Left lung (tissue), 10 donors: Measurements from ENCODE around the gene DCHS1. TPM values are rescaled to one million over a fixed set of nuclear protein-coding genes. Genes with fewer than 3 reads are reported as not detected.

Experiments
- ATAC-seq: fragments of 200-7000 bp; cut with Tn5 transposase; one replicate; pipeline ENCODE4 v1.9.1; 2020; ENCODE audit warnings: moderate library complexity
- DNase-seq, 4 donors: peaks; one replicate each; pipeline ENCODE4 v3.0.0-alpha.2; 2013 to 2020
- H3K27ac ChIP-seq, 2 donors: fragments of 200-600 bp; sonication (generic) in 1 of 2; one replicate each; pipeline versions ENCODE4 v1.5.0 to v1.8.0; 2020 to 2021
- H3K27me3 ChIP-seq, 2 donors: fragments of 200-600 bp; sonication (generic) in 1 of 2; one replicate each; pipeline versions ENCODE4 v1.5.0 to v1.8.0; 2020 to 2021
- H3K36me3 ChIP-seq, 2 donors: fragments of 200-600 bp; sonication (generic) in 1 of 2; one replicate each; pipeline versions ENCODE4 v1.5.0 to v1.8.0; 2020 to 2021
- H3K4me1 ChIP-seq, 2 donors: fragments of 200-600 bp; one replicate each; pipeline ENCODE4 v1.8.0; 2021
- H3K4me3 ChIP-seq, 2 donors: fragments of 200-600 bp; sonication (generic) in 1 of 2; one replicate each; pipeline versions ENCODE4 v1.5.0 to v1.8.0; 2020 to 2021; ENCODE audit warnings: mild to moderate bottlenecking in 1 of 2
- H3K9me3 ChIP-seq, 2 donors: fragments of 200-600 bp; sonication (generic) in 1 of 2; one replicate each; pipeline versions ENCODE4 v1.5.0 to v1.8.0; 2020 to 2021
- CTCF ChIP-seq, 2 donors: fragments of 200-600 bp; sonication (generic) in 1 of 2; IDR thresholded peaks; one replicate each; pipeline versions ENCODE4 v1.5.0 to v1.8.0; 2021; ENCODE audit warnings: antibody characterized with exemption in 2 of 2
- intact Hi-C, 2 donors: fragments of 100-400 bp; cut with DNase I; formaldehyde crosslinking; loops; one replicate each; pipeline versions ENCODE4 v1.11.2 to v1.14.2; 2022
- polyA plus RNA-seq, 6 donors: library from polyadenylated mRNA; unstranded; fragments of 120-200 nt; gene quantifications; one replicate each; pipeline ENCODE4 v1.2.1, GENCODE V29; 2013; ENCODE audit not compliant: insufficient read length in 6 of 6
- total RNA-seq, 2 donors: library from RNA; stranded (reverse); fragmentation: NEBNext Ultra II Directional; extraction: Animal tissue kit (Norgen Biotek cat#: 25700); gene quantifications; one replicate each; pipeline ENCODE4 v1.2.1, GENCODE V29; 2021
- donor health status: DM: no; HTN: yes; CAD: no.
- donor health status: DM: no; HTN: no; CAD: no.

Gene DCHS1
- total and polyA plus RNA-seq, 8 donors: 15.4 to 49.5 (median 35.9) TPM

- no peaks in the 10 kb centered on the region for H3K4me1 ChIP-seq
- no peak for DNase-seq
- no peak overlapping the region for H3K27ac ChIP-seq
- H3K36me3 ChIP-seq: peaks cover 0 to 33% of the 10 kb centered on the region in 2 donors
- H3K9me3 ChIP-seq: peaks cover 3 to 18% of the 10 kb centered on the region in 2 donors
- intact Hi-C loops: no loop called here
- no peak for ATAC-seq
- no peak overlapping the region for H3K4me3 ChIP-seq
- no peak for TF ChIP-seq CTCF (IDR thresholded peaks at IDR 0.05)
- no peaks in the 10 kb centered on the region for H3K27me3 ChIP-seq
Observed at GRCh38 chr11:6588018-6588417, 67.6 kb downstream of the DCHS1 start.

GRCh38 chr11:6587360-6587953, 68.2 kb downstream of the DCHS1 start:
- DNase-seq: no peak
- intact Hi-C loops: no loop called here
- no peak for TF ChIP-seq CTCF (IDR thresholded peaks at IDR 0.05)
- no peaks in the 10 kb centered on the region for H3K27me3 ChIP-seq
- no peak overlapping the region for H3K4me3 ChIP-seq
- no peak overlapping the region for H3K27ac ChIP-seq
- no peaks in the 10 kb centered on the region for H3K4me1 ChIP-seq
- ATAC-seq: peak; percentile 30
- peaks cover 3 to 24% of the 10 kb centered on the region in 2 donors for H3K9me3 ChIP-seq
- H3K36me3 ChIP-seq: peaks cover 0 to 28% of the 10 kb centered on the region in 2 donors

- Histone ChIP-seq H3K27ac (no peak overlapping the region), H3K4me3 (no peak overlapping the region), H3K4me1 (no peaks in the 10 kb centered on the region), H3K27me3 (no peaks in the 10 kb centered on the region), H3K9me3 (peaks cover 3 to 26% of the 10 kb centered on the region in 2 donors), H3K36me3 (peaks cover 0 to 20% of the 10 kb centered on the region in 2 donors)
- intact Hi-C loops: no loop called here
- DNase-seq: no peak
- ATAC-seq: no peak
- TF ChIP-seq CTCF (IDR thresholded peaks at IDR 0.05): no peak
Observed at GRCh38 chr11:6586434-6587359, 68.9 kb downstream of the DCHS1 start.

GRCh38 chr11:6584528-6584927, 71.1 kb downstream of the DCHS1 start:
- Histone ChIP-seq H3K4me3 (no peak overlapping the region), H3K36me3 (peaks cover 0 to 13% of the 10 kb centered on the region in 2 donors), H3K9me3 (peaks cover 3 to 26% of the 10 kb centered on the region in 2 donors), H3K4me1 (no peaks in the 10 kb centered on the region), H3K27ac (no peak overlapping the region), H3K27me3 (no peaks in the 10 kb centered on the region)
- DNase-seq (no peak), ATAC-seq (no peak)
- no peak for TF ChIP-seq CTCF (IDR thresholded peaks at IDR 0.05)
- intact Hi-C loops: no loop called here

GRCh38 chr11:6583584-6583983, 72.0 kb downstream of the DCHS1 start:
- DNase-seq: no peak
- H3K4me3 ChIP-seq: no peak overlapping the region
- peaks cover 3 to 26% of the 10 kb centered on the region in 2 donors for H3K9me3 ChIP-seq
- H3K36me3 ChIP-seq: peaks cover 0 to 13% of the 10 kb centered on the region in 2 donors
- H3K27ac ChIP-seq: no peak overlapping the region
- ATAC-seq: no peak
- H3K27me3 ChIP-seq: no peaks in the 10 kb centered on the region
- TF ChIP-seq CTCF (IDR thresholded peaks at IDR 0.05): no peak
- H3K4me1 ChIP-seq: no peaks in the 10 kb centered on the region
- intact Hi-C loops: no loop called here
